HT-29 (cell line): ENCODE data around the gene CLEC4M. TPM values are rescaled to one million over a fixed set of nuclear protein-coding genes. Genes with fewer than 3 reads are reported as not detected.
"Not testable (repeated sequence)": the region's sequence is repeated elsewhere in the genome, so short reads cannot be mapped to it uniquely, and the experiment has no call there.

Experiments used
- DNase-seq: peaks from one replicate; pipeline ENCODE4 v3.0.0-alpha.2; 2015; ENCODE audit warnings: low spot score
- total RNA-seq: library from RNA; depleted of rRNA; stranded (reverse); fragments of >200 nt; shearing (Covaris generic); gene quantifications from 2 replicates; pipeline ENCODE4 v1.2.3, GENCODE V29; 2014; rRNA removed

CLEC4M gene
- total RNA-seq, 1 experiment from 2014 or later, result not detected

DNA sequence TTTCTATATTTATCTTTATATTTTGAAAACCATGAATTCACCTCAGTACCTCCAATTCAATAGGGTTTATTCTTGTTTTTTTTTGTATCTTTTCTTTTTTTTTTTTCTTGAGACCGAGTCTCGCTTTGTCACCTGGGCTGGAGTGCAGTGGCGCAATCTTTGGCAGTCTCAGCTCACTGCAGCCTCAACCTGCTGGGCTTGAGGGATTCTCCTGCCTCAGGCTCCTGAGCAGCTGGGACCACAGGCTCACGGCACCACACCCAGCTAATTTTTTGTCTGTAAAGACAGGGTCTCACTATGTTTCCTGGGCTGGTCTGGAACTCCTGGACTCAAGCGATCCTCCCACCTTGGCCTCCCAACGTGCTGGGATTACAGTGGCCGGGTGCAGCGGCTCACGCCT, 43.8 kb downstream of the CLEC4M start:
- DNase-seq, result no peak

DNA sequence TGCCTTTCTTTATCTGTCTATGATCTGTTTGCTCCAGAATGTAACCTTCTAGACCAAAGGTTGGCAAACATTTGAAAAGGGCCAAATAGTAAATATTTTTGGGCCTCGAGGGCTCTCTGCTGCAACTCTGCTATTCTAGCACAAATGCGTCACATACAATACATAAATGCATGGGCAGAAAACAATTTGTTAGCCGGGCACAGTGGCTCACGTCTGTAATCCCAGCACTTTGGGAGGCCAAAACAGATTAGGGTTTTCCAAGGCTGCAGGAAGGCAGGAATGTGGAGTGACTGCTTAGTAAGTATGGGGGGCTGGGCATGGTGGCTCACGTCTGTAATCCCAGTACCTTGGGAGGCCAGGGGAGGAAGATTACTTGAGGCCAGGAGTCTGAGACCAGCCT, 45.1 kb downstream of the CLEC4M start:
- no peak for DNase-seq

DNA sequence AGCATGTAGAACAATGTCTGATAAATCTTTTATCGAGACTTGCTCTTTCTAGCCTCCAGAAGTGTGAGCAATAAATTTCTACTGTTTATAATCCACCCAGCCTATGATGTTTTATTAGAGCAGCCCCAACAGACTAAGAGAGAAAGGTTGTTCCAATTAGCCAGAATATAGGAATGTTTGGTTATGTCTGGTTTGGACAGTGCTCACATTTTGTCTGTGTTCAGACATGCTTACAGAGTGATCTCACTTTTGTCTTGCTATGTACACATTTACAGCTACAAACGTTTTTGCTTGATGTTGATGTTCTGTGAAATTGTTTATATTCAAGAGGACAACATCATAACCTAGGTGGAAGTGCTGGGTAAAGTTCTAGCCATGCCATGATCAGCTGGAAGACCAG, 48.9 kb downstream of the CLEC4M start:
- no peak for DNase-seq

DNA sequence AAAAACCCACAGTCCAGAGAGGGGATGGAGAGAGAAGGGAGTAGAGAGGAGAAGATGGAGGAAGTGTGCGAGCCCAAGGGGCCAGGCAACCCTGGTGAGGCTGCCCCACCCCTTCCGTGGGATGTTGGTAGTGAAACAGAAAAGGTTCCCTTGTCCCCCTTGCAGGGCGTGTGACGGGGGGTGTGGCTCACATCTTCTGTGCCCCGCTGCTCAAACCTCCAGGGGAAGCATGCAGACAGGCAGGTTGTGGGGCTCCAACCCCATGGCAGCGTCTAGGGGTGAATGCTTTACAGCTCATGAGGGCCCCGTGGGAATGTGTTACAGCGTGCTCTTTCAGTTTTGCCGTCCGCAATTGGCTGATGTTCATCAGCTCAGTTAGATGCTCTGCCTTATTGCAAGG, 52.3 kb downstream of the CLEC4M start:
- no peak for DNase-seq

DNA sequence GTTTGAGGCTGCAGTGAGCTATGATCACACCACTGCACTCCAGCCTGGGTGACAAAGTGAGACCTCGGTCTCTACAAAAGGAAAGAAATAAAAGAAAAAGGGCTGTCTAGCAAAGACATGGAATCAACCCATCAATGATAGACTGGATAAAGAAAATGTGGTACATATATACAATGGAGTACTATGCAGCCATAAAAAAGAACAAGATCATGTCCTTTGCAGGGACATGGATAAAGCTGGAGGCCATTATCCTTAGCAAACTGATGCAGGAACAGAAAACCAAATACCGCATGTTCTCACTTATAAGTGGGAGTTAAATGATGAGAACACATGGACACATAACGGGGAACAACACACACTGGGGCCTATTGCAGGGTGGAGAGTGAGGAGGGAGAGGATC, 53.0 kb downstream of the CLEC4M start:
- DNase-seq, result not testable (repeated sequence)

DNA sequence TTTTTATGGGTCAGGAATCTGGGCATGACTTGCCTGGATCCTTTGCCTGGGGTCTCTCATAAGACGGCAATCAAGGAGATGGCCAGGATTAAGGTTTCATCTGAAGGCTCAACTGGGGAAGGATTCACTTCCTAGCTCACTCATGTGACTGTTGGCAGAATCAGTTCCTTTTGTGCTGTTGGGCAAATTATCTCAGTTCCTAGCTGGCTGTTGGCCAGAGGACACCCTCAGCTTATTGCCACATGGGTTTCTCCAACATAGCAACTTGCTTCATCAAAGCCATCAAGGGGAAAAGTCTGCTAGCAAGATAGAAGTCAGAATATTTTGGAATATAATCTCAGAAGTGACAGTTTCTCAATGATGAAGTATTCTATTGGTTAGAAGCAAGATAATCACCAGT, 54.8 kb downstream of the CLEC4M start:
- DNase-seq, result no peak

DNA sequence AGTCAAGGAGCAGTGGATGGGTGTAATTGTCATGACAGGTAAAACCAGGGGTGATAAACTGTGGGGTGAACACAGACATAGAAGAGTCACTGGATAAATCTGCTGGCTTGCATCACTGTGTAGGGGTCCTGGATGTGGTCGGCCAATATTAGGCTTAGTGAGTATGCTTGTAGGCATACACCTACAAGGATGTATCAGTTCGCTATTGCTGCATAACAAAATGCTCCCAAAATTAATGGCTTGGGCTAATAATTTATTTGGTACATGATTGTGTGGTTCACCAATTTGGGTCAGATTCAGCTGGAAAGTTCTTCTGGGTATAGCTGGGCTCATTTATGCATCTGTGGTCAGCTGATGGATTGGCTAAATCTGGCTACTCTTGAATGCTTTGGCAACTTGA, 55.8 kb downstream of the CLEC4M start:
- DNase-seq, result no peak

Other genes with a start within 250 kb of the CLEC4M start
- 4.2 and 5.6 TPM in 2 replicates for gene ZNF358, start 247.1 kb upstream of the CLEC4M start, total RNA-seq
- 7.1 and 7.5 TPM in 2 replicates for gene MCOLN1, start 240.6 kb upstream of the CLEC4M start, total RNA-seq
- gene PNPLA6, start 227.5 kb upstream of the CLEC4M start, total RNA-seq, result 61.3 and 74.3 TPM in 2 replicates
- 29.8 and 37.0 TPM in 2 replicates for gene CAMSAP3, start 167.4 kb upstream of the CLEC4M start, total RNA-seq
- 48.4 and 51.9 TPM in 2 replicates for gene XAB2, start 133.7 kb upstream of the CLEC4M start, total RNA-seq
- gene PET100, start 133.4 kb upstream of the CLEC4M start, total RNA-seq, result 26.6 and 27.7 TPM in 2 replicates
- gene PCP2, start 129.5 kb upstream of the CLEC4M start, total RNA-seq, result not detected in 2 replicates
- 66.4 and 73.3 TPM in 2 replicates for gene STXBP2, start 126.1 kb upstream of the CLEC4M start, total RNA-seq
- not detected in 2 replicates for gene RETN, start 94.2 kb upstream of the CLEC4M start, total RNA-seq
- not detected in 2 replicates for gene MCEMP1, start 86.2 kb upstream of the CLEC4M start, total RNA-seq
- gene TRAPPC5, start 82.4 kb upstream of the CLEC4M start, total RNA-seq, result 112 and 113 TPM in 2 replicates
- not detected in 2 replicates for gene FCER2, start 61.1 kb upstream of the CLEC4M start, total RNA-seq
- gene CLEC4G, start 31.1 kb upstream of the CLEC4M start, total RNA-seq, result not detected in 2 replicates
- gene CD209, start 15.7 kb upstream of the CLEC4M start, total RNA-seq, result not detected in 2 replicates
- gene EVI5L, start 67.0 kb downstream of the CLEC4M start, total RNA-seq, result 4.0 and 4.4 TPM in 2 replicates
- 0.31 and 1.6 TPM in 2 replicates for gene PRR36, start 111.1 kb downstream of the CLEC4M start, total RNA-seq
- 16.6 and 19.8 TPM in 2 replicates for gene LRRC8E, start 125.3 kb downstream of the CLEC4M start, total RNA-seq
- gene MAP2K7, start 140.6 kb downstream of the CLEC4M start, total RNA-seq, result 28.8 and 30.8 TPM in 2 replicates
- not detected in 2 replicates for gene TGFBR3L, start 151.6 kb downstream of the CLEC4M start, total RNA-seq
- gene SNAPC2, start 157.1 kb downstream of the CLEC4M start, total RNA-seq, result 17.1 and 18.0 TPM in 2 replicates
- gene CTXN1, start 162.9 kb downstream of the CLEC4M start, total RNA-seq, result 8.6 and 11.8 TPM in 2 replicates
- gene TIMM44, start 180.4 kb downstream of the CLEC4M start, total RNA-seq, result 55.5 and 71.6 TPM in 2 replicates
- gene ELAVL1, start 242.4 kb downstream of the CLEC4M start, total RNA-seq, result 42.3 and 50.8 TPM in 2 replicates